EL (cell line): ENCODE data around the gene PDX1.
A peak's percentile ranks its signal among the peaks of the same experiment; 100 is the strongest.

ENCODE experiments used
- DNase-seq: peaks from one replicate; pipeline ENCODE4 v3.0.0-alpha.2; 2016

Gene PDX1

DNA sequence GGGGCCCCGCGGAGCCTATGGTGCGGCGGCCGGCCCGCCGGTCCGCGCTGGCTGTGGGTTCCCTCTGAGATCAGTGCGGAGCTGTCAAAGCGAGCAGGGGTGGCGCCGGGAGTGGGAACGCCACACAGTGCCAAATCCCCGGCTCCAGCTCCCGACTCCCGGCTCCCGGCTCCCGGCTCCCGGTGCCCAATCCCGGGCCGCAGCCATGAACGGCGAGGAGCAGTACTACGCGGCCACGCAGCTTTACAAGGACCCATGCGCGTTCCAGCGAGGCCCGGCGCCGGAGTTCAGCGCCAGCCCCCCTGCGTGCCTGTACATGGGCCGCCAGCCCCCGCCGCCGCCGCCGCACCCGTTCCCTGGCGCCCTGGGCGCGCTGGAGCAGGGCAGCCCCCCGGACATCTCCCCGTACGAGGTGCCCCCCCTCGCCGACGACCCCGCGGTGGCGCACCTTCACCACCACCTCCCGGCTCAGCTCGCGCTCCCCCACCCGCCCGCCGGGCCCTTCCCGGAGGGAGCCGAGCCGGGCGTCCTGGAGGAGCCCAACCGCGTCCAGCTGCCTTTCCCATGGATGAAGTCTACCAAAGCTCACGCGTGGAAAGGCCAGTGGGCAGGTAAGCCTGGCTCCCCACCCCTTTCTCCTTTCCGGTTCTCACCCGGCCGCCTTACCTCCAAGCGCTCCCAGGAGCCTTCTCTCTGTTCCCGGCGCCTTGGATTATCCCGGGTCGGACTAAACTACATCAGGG, at the start of gene PDX1:
PDX1 (plus strand) TSS at position 67 of the 743 bp plus-strand sequence; CDS start at position 206, 139 bp downstream.
- DNase-seq = peak; percentile 13

DNA sequence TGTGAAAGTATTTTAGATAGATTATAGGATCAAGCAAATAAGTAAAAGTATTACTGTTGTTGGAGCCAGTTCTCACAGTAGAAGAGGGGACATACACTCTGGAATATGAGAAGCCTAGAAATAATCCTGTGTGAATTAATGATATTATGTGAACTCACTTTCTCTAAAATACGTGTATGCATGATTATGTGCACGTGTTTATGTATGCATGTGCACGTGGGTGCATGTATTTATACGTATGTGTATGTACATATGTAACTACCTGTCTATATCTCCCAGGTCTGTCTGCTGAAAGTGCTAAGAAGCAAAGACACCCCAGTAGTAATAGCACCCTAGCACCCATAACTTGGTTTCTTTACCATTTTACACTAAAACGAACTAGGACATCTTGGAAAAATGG, 41.5 kb upstream of the PDX1 start:
- no peak for DNase-seq

DNA sequence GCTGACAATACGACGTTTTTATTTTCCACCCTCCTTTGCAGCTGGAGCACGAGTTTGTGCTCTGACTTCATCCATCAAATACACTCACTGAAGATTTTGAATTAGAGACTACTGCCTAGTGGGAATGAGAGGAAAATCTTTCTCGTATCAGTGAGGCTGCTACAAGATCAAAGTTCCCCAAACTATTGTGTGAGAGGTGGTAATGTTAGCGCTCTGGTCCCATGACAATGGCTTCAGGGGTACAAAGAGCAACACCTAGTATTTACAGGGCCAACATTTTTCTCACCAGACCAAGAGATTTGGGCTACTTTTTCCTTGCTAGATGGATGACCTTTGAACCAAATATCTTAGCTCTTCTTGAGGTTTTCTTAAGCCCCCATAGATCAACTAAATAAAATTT, 30.3 kb upstream of the PDX1 start:
- DNase-seq = no peak

DNA sequence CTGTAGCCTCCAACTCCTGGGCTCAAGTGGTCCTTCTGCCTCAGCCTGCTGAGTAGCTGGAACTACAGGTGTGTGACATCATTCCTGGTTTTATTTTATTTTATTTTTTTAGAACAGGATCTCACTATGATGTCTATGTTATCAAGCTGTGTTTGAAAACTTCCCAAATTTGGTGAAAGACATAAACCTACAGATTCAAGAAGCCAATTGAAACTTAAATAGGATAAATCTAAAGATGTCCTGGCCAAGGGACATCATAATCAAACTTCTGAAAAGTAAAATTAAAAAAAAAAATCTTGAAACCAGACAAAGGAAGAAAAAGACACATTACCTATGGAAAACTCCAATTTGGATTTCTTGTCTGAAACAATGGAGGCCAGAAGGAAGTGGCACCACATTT, 23.1 kb upstream of the PDX1 start:
- DNase-seq = no peak

DNA sequence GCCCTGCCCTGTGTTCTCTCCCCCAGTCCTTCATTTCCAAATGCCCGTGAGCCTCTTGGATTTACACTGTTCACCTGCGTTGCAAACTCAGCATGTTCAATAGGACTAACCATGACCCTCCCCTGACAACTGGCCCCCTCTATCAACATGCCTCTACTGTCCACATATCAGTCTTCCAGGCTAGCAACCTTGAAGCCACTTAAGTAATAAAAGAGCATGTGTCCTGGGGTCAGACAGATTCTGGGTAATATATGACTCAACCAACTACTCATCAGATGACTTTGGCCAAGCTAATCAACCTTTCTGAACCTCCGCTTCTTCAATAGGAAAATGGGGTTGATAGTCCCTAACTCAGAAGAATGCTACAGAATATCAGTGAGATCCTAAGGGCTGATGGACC, 15.1 kb upstream of the PDX1 start:
- DNase-seq = no peak

DNA sequence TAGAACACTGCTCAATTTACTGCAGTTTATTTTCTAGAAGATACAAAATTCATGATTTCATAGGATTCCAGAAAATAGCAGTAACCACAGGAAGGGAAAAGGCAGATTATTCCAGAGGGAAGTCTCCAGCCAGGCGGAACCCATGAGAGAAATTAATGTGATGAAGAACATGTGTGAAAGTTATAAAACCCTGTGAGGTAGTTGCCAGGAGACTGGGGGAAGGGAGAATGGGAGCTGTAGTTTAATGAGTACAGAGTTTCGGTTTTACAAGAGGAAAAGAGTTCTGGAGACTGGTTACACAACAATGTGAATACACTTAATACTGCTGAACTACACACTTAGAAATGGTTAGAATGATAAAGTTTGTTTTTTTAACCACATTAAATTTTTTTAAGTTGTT, 14.2 kb upstream of the PDX1 start:
- no peak for DNase-seq

DNA sequence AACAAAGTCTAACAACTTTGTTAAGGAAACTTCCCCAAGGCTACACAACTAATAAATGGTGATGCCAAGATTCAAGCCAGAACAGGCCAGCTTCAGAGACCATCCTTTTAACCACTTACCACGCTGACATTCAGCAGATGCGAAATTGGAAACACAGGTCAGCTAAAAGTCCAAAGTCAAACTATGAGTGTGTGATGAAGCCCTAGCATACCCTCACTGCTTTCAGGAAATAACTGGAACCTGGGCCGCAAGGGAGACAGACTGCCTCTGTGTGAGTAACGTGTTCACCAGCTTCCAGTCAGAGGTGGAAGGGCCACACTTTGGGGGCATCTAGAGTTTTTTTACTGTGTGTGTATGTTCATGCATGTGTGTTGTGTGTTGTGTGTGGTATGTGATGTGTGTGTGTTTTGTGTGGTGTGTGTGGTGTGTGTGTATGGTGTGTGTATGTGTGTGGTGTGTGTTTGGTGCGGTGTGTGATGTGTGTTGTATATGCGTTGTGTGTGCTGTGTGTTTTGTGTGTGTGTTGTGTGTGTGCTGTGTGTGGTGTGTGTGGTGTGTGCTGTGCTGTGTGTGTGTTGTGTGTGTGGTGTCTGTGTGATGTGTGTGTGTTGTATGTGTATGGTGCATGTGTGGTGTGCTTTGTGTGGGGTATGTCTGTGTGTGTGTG, 12.5 kb upstream of the PDX1 start:
- no peak for DNase-seq

DNA sequence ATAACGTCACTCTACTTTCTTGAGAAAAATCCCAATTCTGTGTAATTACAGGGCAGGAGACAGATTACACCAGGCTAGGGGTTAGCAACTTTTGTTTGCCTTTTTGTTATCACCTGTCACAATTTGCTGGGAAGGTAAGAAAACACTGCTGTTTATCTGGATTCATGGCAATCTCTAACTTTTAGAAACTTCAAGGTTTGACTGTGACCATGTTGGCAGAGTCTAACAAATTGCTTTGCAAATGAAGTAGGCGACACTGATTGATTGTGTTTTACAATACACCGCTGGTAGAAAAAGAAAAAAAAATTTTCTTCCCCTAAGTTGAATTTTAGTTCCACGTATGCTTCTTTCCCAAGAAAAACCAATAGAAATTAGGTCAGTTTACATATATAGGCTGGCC, 10.4 kb upstream of the PDX1 start:
- no peak for DNase-seq

DNA sequence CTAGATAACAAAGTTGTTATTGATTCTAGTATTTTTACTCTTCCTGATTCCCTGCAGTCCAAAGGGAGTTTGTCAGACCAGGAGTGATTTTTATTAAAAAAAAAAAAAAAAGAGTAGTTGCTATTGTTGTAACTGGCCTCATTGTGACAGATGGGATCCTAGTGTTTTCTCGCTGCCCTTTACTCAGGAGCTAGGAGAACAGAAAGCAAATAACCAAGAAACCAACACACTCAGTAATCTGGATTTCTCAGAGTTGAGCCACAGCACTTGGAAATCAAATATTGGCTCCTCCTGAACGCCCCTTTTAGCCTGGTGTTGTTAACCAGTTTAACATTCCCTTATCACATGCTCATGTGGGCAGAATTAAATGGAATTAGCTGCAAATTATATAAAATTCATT, 8.3 kb upstream of the PDX1 start:
- DNase-seq = no peak

DNA sequence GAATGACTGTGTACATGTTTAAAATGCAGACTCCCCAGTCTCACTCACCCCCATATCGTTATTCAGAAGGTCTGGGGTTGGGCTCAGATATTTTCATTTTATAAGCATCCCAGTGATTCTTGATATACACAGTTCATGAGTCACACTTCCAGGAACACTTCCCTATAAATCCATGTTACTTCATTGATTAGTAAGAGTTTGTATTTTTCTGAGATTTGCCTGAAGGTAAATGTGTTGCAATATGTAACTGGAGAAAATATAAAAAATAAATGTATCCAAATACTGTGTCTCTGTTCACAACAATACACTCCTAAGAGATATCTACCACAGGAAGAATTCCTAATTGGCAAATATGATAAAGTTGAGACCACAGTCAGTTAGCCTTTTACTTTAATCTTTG, 6.6 kb upstream of the PDX1 start:
- DNase-seq = no peak

DNA sequence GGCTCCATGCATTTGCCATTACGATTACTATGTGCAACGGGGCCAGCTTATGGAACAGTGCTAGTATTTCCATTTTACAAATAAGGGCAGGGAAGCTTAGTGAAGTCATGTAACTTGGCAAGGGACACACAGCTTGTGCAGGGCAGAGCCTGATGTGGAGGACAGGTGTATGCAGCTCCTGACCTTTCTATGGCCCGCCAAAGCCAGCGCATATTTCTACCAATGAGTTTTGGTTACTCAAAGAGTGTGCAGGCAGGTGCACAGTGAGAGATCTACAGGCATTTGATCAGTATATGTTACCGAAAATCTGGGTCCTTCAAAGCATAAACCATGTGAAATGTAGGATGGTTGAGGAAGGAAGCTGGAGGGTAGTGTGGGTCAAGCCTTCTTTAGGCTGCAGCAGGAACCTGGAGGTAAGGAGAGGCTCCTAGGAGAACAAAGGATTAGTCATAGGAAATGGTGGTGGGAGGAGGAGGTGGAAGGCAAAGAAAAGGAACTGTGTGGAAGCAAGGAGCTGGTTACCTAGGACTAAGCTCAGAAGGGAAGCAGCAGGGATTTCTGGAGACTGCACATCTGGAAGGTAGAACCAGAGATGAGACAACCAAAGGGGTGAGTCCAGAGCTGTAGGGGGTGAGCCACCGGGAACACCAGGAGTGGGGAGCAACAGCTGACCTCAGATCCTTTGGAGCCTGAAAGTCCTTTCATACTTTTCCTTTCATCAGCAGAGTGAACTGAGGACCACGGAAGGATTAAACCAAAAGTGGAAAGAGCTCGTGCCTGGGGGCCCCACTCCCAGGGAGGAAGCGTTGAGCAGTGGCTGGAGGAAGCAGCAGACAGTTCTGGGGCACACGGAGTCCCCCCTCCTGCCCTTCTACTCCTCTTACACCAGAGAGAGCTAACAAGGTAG, 4.2 kb upstream of the PDX1 start:
- DNase-seq = no peak

DNA sequence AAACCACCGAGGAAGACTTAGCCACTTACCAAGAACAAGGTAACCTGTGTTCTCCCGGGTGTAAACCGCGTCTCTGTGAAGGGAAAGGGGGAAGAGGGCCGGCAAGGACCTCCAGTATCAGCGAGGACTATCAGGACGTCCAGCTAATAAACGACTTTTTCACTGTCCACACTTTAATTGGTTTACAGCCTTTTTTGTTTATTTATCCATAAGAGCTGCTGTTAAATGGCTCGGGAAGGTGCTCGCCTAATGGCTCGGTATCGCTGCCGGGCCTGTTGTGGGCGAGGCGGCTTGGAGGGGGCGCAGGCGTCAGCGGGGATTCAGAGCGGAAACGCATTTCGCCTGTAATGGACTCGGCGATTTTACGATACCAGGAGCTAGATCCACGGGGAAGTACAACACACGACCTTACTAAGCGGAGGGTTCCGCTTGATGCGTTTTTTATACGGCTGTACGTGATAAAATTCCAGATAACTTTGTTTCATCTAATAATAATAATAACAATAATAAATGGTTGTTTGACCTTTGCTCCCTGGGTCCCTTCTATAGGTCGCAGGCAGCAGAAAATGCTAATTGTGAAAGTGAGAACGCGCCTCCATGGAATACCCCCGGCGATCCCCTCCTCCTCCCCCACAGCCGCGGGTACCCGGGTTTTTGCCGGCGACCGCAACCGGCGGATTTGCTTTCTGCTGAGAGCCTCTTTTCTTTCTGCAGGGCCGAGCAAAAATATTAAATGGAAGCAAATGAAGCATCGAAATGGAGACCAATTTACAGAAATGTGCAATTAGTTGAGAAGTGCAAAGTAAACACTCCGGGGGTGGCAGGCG, 2.5 kb upstream of the PDX1 start:
- no peak for DNase-seq

DNA sequence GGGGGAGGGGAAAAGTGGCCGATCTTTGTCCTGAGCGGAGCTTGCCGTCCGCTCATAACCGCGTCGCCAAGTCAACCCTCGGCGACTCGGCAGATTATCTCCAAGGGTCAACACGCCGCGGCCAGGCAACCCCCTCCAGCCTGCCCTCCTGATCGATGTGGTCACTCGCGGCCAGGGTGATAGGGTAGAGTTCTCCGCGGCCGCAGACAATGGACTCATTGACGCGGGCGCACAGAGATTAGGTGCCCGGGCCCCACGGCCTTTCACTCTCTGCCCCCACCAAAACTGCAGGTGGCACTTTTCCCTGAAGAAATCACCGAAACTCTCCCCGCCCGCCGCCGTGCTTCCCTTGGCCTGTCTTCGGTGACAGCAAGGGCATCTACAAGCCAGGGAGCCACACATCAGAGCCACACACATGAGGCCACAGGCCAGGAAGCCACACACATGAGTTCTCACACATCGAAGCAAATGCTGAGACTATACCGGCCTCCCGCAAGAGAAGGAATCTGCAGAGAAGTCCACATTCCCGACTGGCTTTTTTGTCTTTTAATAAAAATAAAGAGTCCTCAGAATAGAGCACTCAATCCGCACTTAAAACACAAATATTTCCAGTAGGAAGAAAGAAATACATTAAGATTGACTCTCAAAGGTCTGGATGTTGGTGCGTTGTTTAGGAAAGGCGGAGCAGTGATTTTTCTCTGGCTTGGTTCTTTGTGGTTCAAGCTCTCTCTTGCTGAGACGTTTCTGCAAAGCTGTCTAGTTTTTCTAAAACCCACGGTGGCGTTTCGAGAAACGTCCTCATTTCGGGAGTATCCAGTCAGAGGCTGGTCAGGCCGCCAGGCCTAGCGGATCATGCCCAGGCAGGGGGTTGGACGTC, 1.5 kb upstream of the PDX1 start:
- no peak for DNase-seq

DNA sequence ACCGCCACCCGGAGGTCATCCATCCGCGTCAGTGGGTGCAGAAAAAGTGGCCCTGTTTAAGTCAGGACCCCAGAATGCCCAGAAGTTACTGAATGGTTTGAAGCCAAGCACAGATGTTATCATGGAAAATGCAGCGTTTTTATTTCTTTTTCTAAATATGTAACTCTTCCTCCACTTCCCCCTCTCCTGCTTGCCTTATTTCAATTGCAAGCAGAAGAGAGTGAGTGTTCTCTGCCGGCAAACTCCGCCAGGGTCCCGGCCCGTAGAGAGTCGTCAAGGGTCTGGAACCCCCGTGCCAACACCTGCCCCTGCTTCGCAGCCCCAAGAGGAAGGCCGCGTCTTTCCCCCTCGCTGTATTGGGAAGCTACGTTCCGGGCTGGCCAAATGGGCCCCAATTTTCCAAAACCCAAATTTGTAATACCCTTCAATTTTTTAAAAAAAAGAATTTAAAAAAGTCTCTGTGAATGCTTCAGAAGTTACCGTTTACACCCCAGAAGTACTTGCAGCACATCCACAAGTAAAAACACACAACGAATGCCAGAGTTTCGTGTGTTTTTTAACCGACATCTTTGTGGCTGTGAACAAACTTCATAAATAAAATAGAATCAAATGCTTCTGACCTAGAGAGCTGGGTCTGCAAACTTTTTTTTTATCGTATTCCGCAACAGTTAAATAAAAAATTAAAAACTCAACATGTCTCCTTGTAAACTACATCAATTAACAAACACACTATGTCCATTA, 712 bp upstream of the PDX1 start:
- DNase-seq = no peak

DNA sequence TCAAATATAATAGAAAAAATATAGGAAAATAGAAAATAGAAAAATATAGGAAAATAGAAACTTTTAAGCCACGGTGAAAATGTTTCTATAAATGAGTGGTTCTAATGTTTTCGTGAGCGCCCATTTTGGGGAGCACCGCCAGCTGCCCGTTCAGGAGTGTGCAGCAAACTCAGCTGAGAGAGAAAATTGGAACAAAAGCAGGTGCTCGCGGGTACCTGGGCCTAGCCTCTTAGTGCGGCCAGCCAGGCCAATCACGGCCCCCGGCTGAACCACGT, 204 bp upstream of the PDX1 start:
- no peak for DNase-seq

DNA sequence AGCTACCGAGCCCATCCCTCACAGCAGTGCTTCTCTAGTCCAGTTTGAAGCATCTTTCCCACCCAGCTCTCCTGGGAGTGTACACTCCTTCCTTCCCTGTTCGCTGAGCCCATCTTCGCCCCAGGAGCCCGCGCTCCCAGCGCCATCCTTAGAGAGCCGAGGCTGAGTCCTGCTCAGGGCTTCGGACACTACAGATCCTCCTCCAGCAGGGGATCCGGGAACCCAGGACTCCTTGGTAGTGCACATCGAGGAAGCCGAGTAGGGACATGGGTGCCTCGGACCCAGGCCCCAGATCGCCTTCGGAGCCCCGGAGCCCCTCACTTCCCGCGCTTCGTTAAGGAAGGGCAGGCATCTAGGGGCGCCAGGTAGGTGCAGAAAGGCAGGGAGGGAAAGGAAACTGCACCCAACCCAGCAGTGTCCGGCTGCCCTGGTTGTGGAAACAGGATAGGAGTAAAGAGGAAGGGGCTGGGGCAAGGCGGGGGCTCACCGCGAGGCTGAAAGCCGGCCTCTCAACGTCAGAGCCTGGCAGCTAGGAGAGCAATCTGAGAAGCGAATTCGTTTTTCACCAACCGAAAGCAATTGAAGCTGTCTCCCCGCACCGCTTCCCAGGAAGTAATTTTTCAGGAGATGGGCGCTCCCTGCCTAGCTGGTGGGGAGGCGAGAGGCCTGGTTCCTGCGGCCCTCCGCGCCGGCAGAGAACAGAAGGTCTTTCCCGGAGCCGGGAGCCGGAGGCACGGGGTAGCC, 1.0 kb downstream of the PDX1 start:
- peak; percentile 39 for DNase-seq

DNA sequence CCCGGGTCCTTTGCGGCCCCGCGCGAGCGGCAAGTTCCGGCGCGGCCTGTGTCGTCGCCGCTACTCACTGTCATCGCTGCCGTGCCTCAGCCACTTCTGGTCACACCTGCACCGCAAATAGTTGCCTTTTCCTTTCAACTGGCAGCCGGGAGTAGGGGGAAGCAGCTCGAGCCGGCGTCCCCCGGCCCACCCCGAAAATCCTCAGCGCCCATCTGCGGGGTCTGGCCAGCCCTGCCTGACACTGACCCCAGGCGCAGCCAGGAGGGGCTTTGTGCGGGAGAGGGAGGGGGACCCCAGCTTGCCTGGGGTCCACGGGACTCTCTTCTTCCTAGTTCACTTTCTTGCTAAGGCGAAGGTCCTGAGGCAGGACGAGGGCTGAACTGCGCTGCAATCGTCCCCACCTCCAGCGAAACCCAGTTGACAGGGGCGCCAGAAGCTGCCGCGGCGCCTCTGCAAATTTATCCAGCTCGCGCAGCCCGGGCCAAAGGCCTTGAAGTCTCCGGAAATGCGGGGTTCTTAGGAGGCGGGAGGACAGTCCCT, 1.7 kb downstream of the PDX1 start:
- DNase-seq = no peak

DNA sequence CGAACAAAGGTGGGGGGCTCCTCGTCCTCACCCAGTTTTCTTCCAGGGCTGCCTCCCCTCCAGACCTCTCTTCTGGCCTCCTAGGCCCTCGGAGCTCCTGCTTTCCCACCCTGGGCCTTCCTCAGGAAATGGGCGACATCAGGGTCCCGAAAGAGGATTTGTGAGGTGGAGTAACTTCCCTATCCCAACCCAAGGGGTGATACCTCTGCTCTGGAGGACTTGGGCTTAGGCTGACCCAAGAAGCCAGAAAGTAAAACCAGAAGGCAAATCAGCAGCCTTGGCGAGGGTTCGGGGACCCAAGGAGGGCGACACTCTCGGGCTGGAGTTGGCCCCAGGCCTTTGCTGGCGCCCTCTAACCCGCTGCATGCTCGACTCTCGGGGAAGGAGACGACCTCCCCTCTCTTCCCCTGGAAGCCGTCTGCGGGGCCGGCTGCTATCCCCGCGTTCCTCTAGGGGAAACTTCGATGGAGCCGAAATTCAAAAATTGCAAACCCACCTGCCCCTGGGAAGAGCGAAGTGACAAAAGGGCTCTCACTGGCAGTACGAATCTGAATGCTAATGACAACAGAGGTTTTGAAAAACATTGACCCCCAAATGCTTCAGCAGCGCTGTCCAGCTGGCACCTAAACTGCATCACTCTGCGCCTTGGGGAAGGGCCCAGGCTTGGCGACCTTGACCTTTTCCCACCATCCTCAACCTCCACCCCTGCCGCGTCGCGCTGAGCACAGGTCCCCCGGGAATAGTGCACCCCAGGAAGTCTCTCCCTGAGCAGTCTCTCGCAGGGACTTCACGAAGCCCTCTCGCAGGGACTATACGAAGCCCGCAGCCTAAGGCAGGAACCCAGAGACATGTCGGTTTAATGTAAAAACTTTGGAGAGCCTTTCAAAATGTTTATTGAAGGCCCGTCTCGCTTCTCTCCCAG, 2.4 kb downstream of the PDX1 start:
- no peak for DNase-seq
